Psoas muscle (tissue), 8 donors: ENCODE measurements around the gene PPFIBP2. TPM values are rescaled to one million over a fixed set of nuclear protein-coding genes. Genes with fewer than 3 reads are reported as not detected.
A peak's percentile ranks its signal among the peaks of the same experiment; 100 is the strongest.

Experiments used
- ATAC-seq, 4 donors: fragments of 200-7000 bp; cut with Tn5 transposase; one replicate each; pipeline ENCODE4 v1.9.1; 2020; ENCODE audit warnings: moderate library complexity in 3 of 4, mild to moderate bottlenecking in 2 of 4
- DNase-seq, 2 donors: peaks; one replicate each; pipeline ENCODE4 v3.0.0-alpha.2; 2020
- H3K27ac ChIP-seq: fragments of 200-600 bp; one replicate; pipeline ENCODE4 v1.8.0; 2022
- H3K27me3 ChIP-seq, 3 donors: fragments of 200-600 bp in 1 of 3; one replicate each; pipeline versions ENCODE4 v1.6.1 to v1.8.0; 2013 to 2022; ENCODE audit warnings: low read length in 2 of 3, mild to moderate bottlenecking in 2 of 3, moderate library complexity in 1 of 3; ENCODE audit not compliant: insufficient read depth in 3 of 3
- H3K36me3 ChIP-seq, 2 donors: fragments of 200-600 bp in 1 of 2; one replicate each; pipeline versions ENCODE4 v1.6.1 to v1.8.0; 2013 to 2022; ENCODE audit warnings: low read depth in 1 of 2, mild to moderate bottlenecking in 1 of 2, moderate library complexity in 1 of 2; ENCODE audit not compliant: insufficient read depth in 1 of 2
- H3K4me1 ChIP-seq: fragments of 200-600 bp; one replicate; pipeline ENCODE4 v1.8.0; 2022
- H3K4me3 ChIP-seq: fragments of 200-600 bp; one replicate; pipeline ENCODE4 v1.8.0; 2022; ENCODE audit warnings: mild to moderate bottlenecking
- H3K9me3 ChIP-seq: fragments of 200-600 bp; one replicate; pipeline ENCODE4 v1.8.0; 2022
- CTCF ChIP-seq: fragments of 200-600 bp; IDR thresholded peaks from one replicate; pipeline ENCODE4 v1.8.0; 2022; ENCODE audit warnings: antibody characterized with exemption
- WGBS, 3 donors: extraction: QIAGEN DNeasy Blood & Tissue Kit; methylation state at CpG; one replicate each; pipeline versions ENCODE4 v1.1.6 to v1.1.7; 2013; 5-methylcytosine and 5-hydroxymethylcytosine counted together
- intact Hi-C, 2 donors: fragments of 100-400 bp; cut with DNase I; formaldehyde crosslinking; loops; one replicate each; pipeline versions ENCODE4 v1.11.0 to v1.14.2; 2022
- polyA plus RNA-seq, 3 donors: library from polyadenylated mRNA; stranded (reverse); fragments of 200-250 nt; gene quantifications; one replicate each; pipeline ENCODE4 v1.2.3, GENCODE V29; 2013
- total RNA-seq, 4 donors: library from RNA; stranded (reverse); fragmentation: NEBNext Ultra II Directional in 2 of 4; extraction: Animal tissue kit (Norgen Biotek cat#: 25700) in 2 of 4; gene quantifications; one replicate each; pipeline versions ENCODE4 v1.2.1 to v1.2.4, GENCODE V29; 2021 to 2023
- donor health status: healthy with polysubstance abuse.
- donor health status: DM: no; HTN: no; CAD: no; lungs with moderate emphysema.
- donor health status: Bipolar disorder and iron deficiency.
- donor health status: healthy.
- donor health status: DM: yes; HTN: yes; CAD: no.
- donor health status: DM: no; HTN: no; CAD: no.
- donor health status: DM: no; HTN: no; CAD: no.
- donor health status: DM: yes; HTN: yes; CAD: no.

PPFIBP2 gene
- total and polyA plus RNA-seq, 7 donors, result 7.4 to 54.8 (median 19.7) TPM

GRCh38 chr11:7668911-7669310 is 155.1 kb downstream of the PPFIBP2 start:
- 71 to 73% (median 72%) methylated on average over 5 of the region's 5 CpGs for WGBS, 3 donors
- no peak for TF ChIP-seq CTCF
- intact Hi-C loops, result loop anchor here (5.0 kb wide), 2 partner anchors 102 to 157 kb away; partner anchors contain the start of gene PPFIBP2 (in 1 of the 2)

GRCh38 chr11:7670641-7671040 is 156.8 kb downstream of the PPFIBP2 start:
- intact Hi-C loops, result loop anchor here in 1 of 2 donors (10.0 kb wide), 1 partner anchor 216 kb away; no protein-coding TSS in a partner anchor
- ATAC-seq, result no peak
- Histone ChIP-seq H3K27ac (no peak overlapping the region), H3K4me1 (no peaks in the 10 kb centered on the region), H3K36me3 (peaks cover 0 to 33% of the 10 kb centered on the region in 2 donors), H3K27me3 (peaks cover 0 to 10% (median 5%) of the 10 kb centered on the region in 3 donors), H3K4me3 (no peak overlapping the region), H3K9me3 (no peaks in the 10 kb centered on the region)
- TF ChIP-seq CTCF, result no peak
- DNase-seq, result no peak
- 54 to 67% (median 59%) methylated on average over 4 of the region's 4 CpGs for WGBS, 3 donors

More at GRCh38 chr11:7668911-7669310, 155.1 kb downstream of the PPFIBP2 start:
- ATAC-seq (no peak), DNase-seq (no peak)
- Histone ChIP-seq H3K9me3 (no peaks in the 10 kb centered on the region), H3K27ac (no peak overlapping the region), H3K4me3 (no peak overlapping the region), H3K27me3 (peaks cover 0 to 9% (median 5%) of the 10 kb centered on the region in 3 donors), H3K36me3 (peaks cover 3 to 45% of the 10 kb centered on the region in 2 donors), H3K4me1 (no peaks in the 10 kb centered on the region)

GRCh38 chr11:7671347-7672215 is 157.8 kb downstream of the PPFIBP2 start:
- 86 to 92% (median 88%) methylated on average over 10 of the region's 10 CpGs for WGBS, 3 donors
- no peaks in the 10 kb centered on the region for H3K4me1 ChIP-seq
- TF ChIP-seq CTCF, result no peak
- H3K27me3 ChIP-seq, result peaks cover 0 to 10% (median 5%) of the 10 kb centered on the region in 3 donors
- DNase-seq, result no peak
- H3K9me3 ChIP-seq, result no peaks in the 10 kb centered on the region
- H3K27ac ChIP-seq, result no peak overlapping the region
- H3K4me3 ChIP-seq, result no peak overlapping the region
- ATAC-seq, result no peak
- intact Hi-C loops, result loop anchor here in 1 of 2 donors (10.0 kb wide), 1 partner anchor 217 kb away; no protein-coding TSS in a partner anchor
- peaks cover 0 to 27% of the 10 kb centered on the region in 2 donors for H3K36me3 ChIP-seq

- H3K4me3 ChIP-seq, result peak overlapping the region; percentile 73
- intact Hi-C loops, result loop anchor here in 1 of 2 donors (10.0 kb wide), 1 partner anchor 218 kb away; no protein-coding TSS in a partner anchor
- peaks cover 0 to 10% (median 5%) of the 10 kb centered on the region in 3 donors for H3K27me3 ChIP-seq
- no peaks in the 10 kb centered on the region for H3K4me1 ChIP-seq
- H3K36me3 ChIP-seq, result peaks cover 0 to 19% of the 10 kb centered on the region in 2 donors
- TF ChIP-seq CTCF, result no peak
- H3K27ac ChIP-seq, result no peak overlapping the region
- peak in 2 of 4 donors; percentile 11 to 17 for ATAC-seq
- WGBS, 3 donors, result 83 to 91% (median 86%) methylated on average over 16 of the region's 16 CpGs
- H3K9me3 ChIP-seq, result no peaks in the 10 kb centered on the region
- DNase-seq, result no peak
These were observed 158.6 kb downstream of the PPFIBP2 start for GRCh38 chr11:7672276-7672959.
